ENCODE data around the gene ATP1A1.

Gene ATP1A1

GRCh38 chr1:116440731-116441130 lies 67.7 kb downstream of the ATP1A1 start:
- no peak for DNase-seq (ENCODE audit: low read depth)

GRCh38 chr1:116445534-116445933 lies 72.5 kb downstream of the ATP1A1 start:
- DNase-seq (ENCODE audit: low read depth): no peak

- no peak for DNase-seq (ENCODE audit: low read depth)
Observed at GRCh38 chr1:116446686-116447085, 73.6 kb downstream of the ATP1A1 start.

- no peak for DNase-seq (ENCODE audit: low read depth)
Observed at GRCh38 chr1:116448785-116449385, 75.8 kb downstream of the ATP1A1 start.

GRCh38 chr1:116449578-116449977 lies 76.5 kb downstream of the ATP1A1 start:
- no peak for DNase-seq (ENCODE audit: low read depth)

- DNase-seq (ENCODE audit: low read depth): no peak
Observed at GRCh38 chr1:116451702-116452101, 78.7 kb downstream of the ATP1A1 start.

- DNase-seq (ENCODE audit: low read depth): no peak
Observed at GRCh38 chr1:116453481-116453880, 80.4 kb downstream of the ATP1A1 start.

- no peak for DNase-seq (ENCODE audit: low read depth)
Observed at GRCh38 chr1:116453906-116454305, 80.9 kb downstream of the ATP1A1 start.
